NCI-H2227 treated with DMSO at 0.1 percent for 48 hours (cell line): Measurements from ENCODE around the gene NCR3LG1.
A peak's percentile ranks its signal among the peaks of the same experiment; 100 is the strongest.

Source experiments
- DNase-seq: peaks from one replicate; lab custom pipeline; 2025; lab: John Stamatoyannopoulos, UW

Gene NCR3LG1

GRCh38 chr11:17351510-17352176, at the start of gene NCR3LG1:
Gene NCR3LG1, plus strand, starts transcription at chr11:17351800. Its CDS starts 170 bp downstream, at chr11:17351970.
- peak; percentile 76 for DNase-seq

- no peak for DNase-seq
Measured at GRCh38 chr11:17313349-17314231, 38.0 kb upstream of the NCR3LG1 start.

GRCh38 chr11:17314232-17314547, 37.4 kb upstream of the NCR3LG1 start:
- no peak for DNase-seq

GRCh38 chr11:17314904-17315426, 36.6 kb upstream of the NCR3LG1 start:
- DNase-seq: no peak

- DNase-seq: no peak
Measured at GRCh38 chr11:17328871-17329494, 22.6 kb upstream of the NCR3LG1 start.

- DNase-seq: no peak
Measured at GRCh38 chr11:17331669-17332068, 19.9 kb upstream of the NCR3LG1 start.

- no peak for DNase-seq
Measured at GRCh38 chr11:17333799-17334586, 17.6 kb upstream of the NCR3LG1 start.

- no peak for DNase-seq
Measured at GRCh38 chr11:17343257-17343656, 8.3 kb upstream of the NCR3LG1 start.

GRCh38 chr11:17343907-17344306, 7.7 kb upstream of the NCR3LG1 start:
- no peak for DNase-seq

GRCh38 chr11:17347676-17348075, 3.9 kb upstream of the NCR3LG1 start:
- no peak for DNase-seq

GRCh38 chr11:17350455-17351171, 987 bp upstream of the NCR3LG1 start:
- no peak for DNase-seq

GRCh38 chr11:17351172-17351509, 459 bp upstream of the NCR3LG1 start:
- DNase-seq: no peak

GRCh38 chr11:17352950-17353820, 1.6 kb downstream of the NCR3LG1 start:
- peak; percentile 74 for DNase-seq

GRCh38 chr11:17353821-17354600, 2.4 kb downstream of the NCR3LG1 start:
- DNase-seq: peak; percentile 57

GRCh38 chr11:17354601-17354991, 3.0 kb downstream of the NCR3LG1 start:
- DNase-seq: peak; percentile 48

GRCh38 chr11:17366495-17366894, 14.9 kb downstream of the NCR3LG1 start:
- no peak for DNase-seq

- DNase-seq: no peak
Measured at GRCh38 chr11:17368551-17368950, 17.0 kb downstream of the NCR3LG1 start.

GRCh38 chr11:17369094-17369493, 17.5 kb downstream of the NCR3LG1 start:
- DNase-seq: no peak

- DNase-seq: no peak
Measured at GRCh38 chr11:17369684-17370243, 18.2 kb downstream of the NCR3LG1 start.
